ENCODE results near the gene SH3RF3.

SH3RF3 gene

GRCh38 chr2:109460553-109461324, 331.7 kb downstream of the SH3RF3 start:
- no peak for DNase-seq

- no peak for DNase-seq
These were observed 334.2 kb downstream of the SH3RF3 start for GRCh38 chr2:109463236-109463635.

GRCh38 chr2:109463891-109464290, 334.9 kb downstream of the SH3RF3 start:
- no peak for DNase-seq

GRCh38 chr2:109466674-109467575, 337.9 kb downstream of the SH3RF3 start:
- DNase-seq: no peak

- DNase-seq: no peak
These were observed 338.7 kb downstream of the SH3RF3 start for GRCh38 chr2:109467701-109468100.

- no peak for DNase-seq
These were observed 339.9 kb downstream of the SH3RF3 start for GRCh38 chr2:109468893-109469292.

- DNase-seq: no peak
These were observed 342.7 kb downstream of the SH3RF3 start for GRCh38 chr2:109471658-109472057.

- DNase-seq: no peak
These were observed 343.4 kb downstream of the SH3RF3 start for GRCh38 chr2:109472331-109472959.

- DNase-seq: peak; percentile 76
These were observed 344.0 kb downstream of the SH3RF3 start for GRCh38 chr2:109472974-109473373.

- DNase-seq: no peak
These were observed 344.8 kb downstream of the SH3RF3 start for GRCh38 chr2:109473616-109474318.

GRCh38 chr2:109474319-109474825, 345.4 kb downstream of the SH3RF3 start:
- DNase-seq: no peak

GRCh38 chr2:109475531-109476210, 346.7 kb downstream of the SH3RF3 start:
- DNase-seq: no peak

- DNase-seq: no peak
These were observed 347.8 kb downstream of the SH3RF3 start for GRCh38 chr2:109476641-109477441.

- no peak for DNase-seq
These were observed 350.0 kb downstream of the SH3RF3 start for GRCh38 chr2:109478906-109479493.

- no peak for DNase-seq
These were observed 350.8 kb downstream of the SH3RF3 start for GRCh38 chr2:109479804-109480203.

GRCh38 chr2:109480486-109481195, 351.6 kb downstream of the SH3RF3 start:
- DNase-seq: no peak

- DNase-seq: no peak
These were observed 352.2 kb downstream of the SH3RF3 start for GRCh38 chr2:109481196-109481555.

- DNase-seq: no peak
These were observed 352.6 kb downstream of the SH3RF3 start for GRCh38 chr2:109481599-109481998.

- peak; percentile 68 for DNase-seq
These were observed 353.4 kb downstream of the SH3RF3 start for GRCh38 chr2:109482361-109482861.
